ENCODE measurements around the gene DIAPH2. TPM values are rescaled to one million over a fixed set of nuclear protein-coding genes. Genes with fewer than 3 reads are reported as not detected.

Gene DIAPH2
- total and polyA plus RNA-seq, 2 experiments from 2014 or later, result 16.2 to 56.6 TPM

DNA sequence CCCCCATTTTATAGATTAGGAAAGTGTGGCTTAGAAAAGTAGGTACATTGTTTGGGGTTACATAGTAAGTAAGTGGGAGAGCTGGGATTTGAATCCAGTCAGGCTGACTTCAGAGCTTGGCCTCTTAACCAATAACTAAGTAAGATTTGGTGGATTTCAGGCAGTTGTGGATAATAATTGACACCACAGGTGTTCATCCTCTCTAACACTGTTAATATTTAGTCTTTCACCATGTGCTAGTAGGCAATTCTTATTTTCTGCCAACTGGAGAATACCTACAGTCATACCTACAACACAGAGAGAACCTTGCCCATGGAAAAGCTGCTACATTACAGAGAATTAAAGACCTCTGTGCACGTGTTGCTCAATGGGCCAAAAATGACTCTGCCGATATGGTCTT lies 89.5 kb downstream of the DIAPH2 start (continued):
- TF ChIP-seq, protein P1, sequence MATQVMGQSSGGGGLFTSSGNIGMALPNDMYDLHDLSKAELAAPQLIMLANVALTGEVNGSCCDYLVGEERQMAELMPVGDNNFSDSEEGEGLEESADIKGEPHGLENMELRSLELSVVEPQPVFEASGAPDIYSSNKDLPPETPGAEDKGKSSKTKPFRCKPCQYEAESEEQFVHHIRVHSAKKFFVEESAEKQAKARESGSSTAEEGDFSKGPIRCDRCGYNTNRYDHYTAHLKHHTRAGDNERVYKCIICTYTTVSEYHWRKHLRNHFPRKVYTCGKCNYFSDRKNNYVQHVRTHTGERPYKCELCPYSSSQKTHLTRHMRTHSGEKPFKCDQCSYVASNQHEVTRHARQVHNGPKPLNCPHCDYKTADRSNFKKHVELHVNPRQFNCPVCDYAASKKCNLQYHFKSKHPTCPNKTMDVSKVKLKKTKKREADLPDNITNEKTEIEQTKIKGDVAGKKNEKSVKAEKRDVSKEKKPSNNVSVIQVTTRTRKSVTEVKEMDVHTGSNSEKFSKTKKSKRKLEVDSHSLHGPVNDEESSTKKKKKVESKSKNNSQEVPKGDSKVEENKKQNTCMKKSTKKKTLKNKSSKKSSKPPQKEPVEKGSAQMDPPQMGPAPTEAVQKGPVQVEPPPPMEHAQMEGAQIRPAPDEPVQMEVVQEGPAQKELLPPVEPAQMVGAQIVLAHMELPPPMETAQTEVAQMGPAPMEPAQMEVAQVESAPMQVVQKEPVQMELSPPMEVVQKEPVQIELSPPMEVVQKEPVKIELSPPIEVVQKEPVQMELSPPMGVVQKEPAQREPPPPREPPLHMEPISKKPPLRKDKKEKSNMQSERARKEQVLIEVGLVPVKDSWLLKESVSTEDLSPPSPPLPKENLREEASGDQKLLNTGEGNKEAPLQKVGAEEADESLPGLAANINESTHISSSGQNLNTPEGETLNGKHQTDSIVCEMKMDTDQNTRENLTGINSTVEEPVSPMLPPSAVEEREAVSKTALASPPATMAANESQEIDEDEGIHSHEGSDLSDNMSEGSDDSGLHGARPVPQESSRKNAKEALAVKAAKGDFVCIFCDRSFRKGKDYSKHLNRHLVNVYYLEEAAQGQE (IDR thresholded peaks at IDR 0.05; ENCODE audit: unreplicated experiment), result no peak

DNA sequence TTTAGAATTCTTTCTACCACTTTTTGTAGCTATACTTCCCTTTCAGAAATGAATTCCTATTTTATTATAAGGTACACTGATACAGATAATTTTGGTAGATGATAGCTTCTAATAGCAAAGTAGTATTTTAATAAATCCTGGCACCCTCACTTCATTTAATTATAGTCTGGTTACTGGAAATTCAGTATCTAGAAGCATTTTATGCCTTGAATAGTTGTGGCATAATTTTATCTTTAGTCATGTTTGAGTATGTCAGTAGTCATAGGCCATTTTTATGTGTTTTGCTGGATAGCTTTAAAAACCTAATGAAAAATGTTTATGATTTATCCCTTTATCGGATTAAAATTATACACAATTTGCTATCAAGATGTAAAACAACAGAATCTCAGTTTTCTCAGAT lies 92.3 kb downstream of the DIAPH2 start:
- ATAC-seq, result no peak
- Mint-ChIP-seq H3K27me3 (ENCODE audit: insufficient read depth, low read depth, poor library complexity) (no peaks in the 10 kb centered on the region), H3K4me1 (no peaks in the 10 kb centered on the region), H3K4me3 (no peak overlapping the region), H3K9me3 (no peaks in the 10 kb centered on the region), H3K36me3 (ENCODE audit: low read depth) (no peaks in the 10 kb centered on the region), H3K27ac (no peak overlapping the region)
- Histone ChIP-seq H2AFZ (no peak overlapping the region), H3K9me2 (ENCODE audit: insufficient read depth) (no peaks in the 10 kb centered on the region), H4K20me1 (replicated peaks; ENCODE audit: insufficient read depth) (no peaks in the 10 kb centered on the region), H3K4me3 (no peak overlapping the region), H3K27me3 (ENCODE audit: insufficient read depth) (no peaks in the 10 kb centered on the region), H3K27ac (ENCODE audit: low read depth) (no peak overlapping the region), H3K79me2 (replicated peaks; ENCODE audit: insufficient read depth) (no peaks in the 10 kb centered on the region), H3K36me3 (ENCODE audit: insufficient read depth) (no peaks in the 10 kb centered on the region), H3F3A (replicated peaks; ENCODE audit: low read depth) (no peaks in the 10 kb centered on the region), H3K4me1 (ENCODE audit: insufficient read depth) (no peaks in the 10 kb centered on the region), H3K4me2 (no peak overlapping the region)
- TF ChIP-seq, protein P1 (IDR thresholded peaks at IDR 0.05; ENCODE audit: unreplicated experiment), result no peak
- DNase-seq (ENCODE audit: low spot score), result no peak

DNA sequence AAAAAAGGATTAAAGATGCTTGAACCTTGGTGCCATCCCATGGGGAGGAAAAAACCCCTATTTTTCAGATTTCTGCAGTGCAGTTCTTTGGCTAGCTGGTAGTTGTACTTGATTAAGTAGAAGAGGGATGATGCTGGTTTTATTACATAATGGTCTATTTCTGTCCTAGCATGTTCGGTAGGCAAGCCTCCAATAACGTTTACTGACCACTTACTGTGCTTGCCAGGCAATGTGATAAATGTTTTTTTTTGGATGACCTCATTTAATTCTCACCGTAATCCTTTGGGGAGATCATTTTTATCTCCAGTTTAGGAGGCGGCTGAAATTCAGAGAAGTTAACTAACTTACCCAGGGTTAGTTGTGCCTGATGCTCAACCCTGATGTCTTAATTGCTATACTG lies 106.9 kb downstream of the DIAPH2 start:
- Histone ChIP-seq H3K4me3 (no peak overlapping the region), H3K27ac (ENCODE audit: low read depth) (no peak overlapping the region), H3K27me3 (ENCODE audit: insufficient read depth) (no peaks in the 10 kb centered on the region), H4K20me1 (replicated peaks; ENCODE audit: insufficient read depth) (no peaks in the 10 kb centered on the region), H3K4me2 (no peak overlapping the region), H3K9me2 (ENCODE audit: insufficient read depth) (no peaks in the 10 kb centered on the region), H3K4me1 (ENCODE audit: insufficient read depth) (no peaks in the 10 kb centered on the region), H3K36me3 (ENCODE audit: insufficient read depth) (no peaks in the 10 kb centered on the region), H3F3A (replicated peaks; ENCODE audit: low read depth) (no peaks in the 10 kb centered on the region), H3K79me2 (replicated peaks; ENCODE audit: insufficient read depth) (no peaks in the 10 kb centered on the region), H2AFZ (no peak overlapping the region)
- Mint-ChIP-seq H3K9me3 (no peaks in the 10 kb centered on the region), H3K27ac (no peak overlapping the region), H3K4me1 (no peaks in the 10 kb centered on the region), H3K27me3 (ENCODE audit: insufficient read depth, low read depth, poor library complexity) (no peaks in the 10 kb centered on the region), H3K4me3 (no peak overlapping the region), H3K36me3 (ENCODE audit: low read depth) (no peaks in the 10 kb centered on the region)
- DNase-seq (ENCODE audit: low spot score) (no peak), ATAC-seq (no peak)
- TF ChIP-seq POLR2AphosphoS5 (IDR thresholded peaks at IDR 0.05; ENCODE audit: low read depth) (no peak), JUNB (IDR thresholded peaks at IDR 0.05; ENCODE audit: unreplicated experiment) (no peak), EZH2phosphoT487 (IDR thresholded peaks at IDR 0.05; ENCODE audit: unreplicated experiment) (no peak)
- TF ChIP-seq, protein P1 (IDR thresholded peaks at IDR 0.05; ENCODE audit: unreplicated experiment), result no peak
- TF ChIP-seq, protein P2, sequence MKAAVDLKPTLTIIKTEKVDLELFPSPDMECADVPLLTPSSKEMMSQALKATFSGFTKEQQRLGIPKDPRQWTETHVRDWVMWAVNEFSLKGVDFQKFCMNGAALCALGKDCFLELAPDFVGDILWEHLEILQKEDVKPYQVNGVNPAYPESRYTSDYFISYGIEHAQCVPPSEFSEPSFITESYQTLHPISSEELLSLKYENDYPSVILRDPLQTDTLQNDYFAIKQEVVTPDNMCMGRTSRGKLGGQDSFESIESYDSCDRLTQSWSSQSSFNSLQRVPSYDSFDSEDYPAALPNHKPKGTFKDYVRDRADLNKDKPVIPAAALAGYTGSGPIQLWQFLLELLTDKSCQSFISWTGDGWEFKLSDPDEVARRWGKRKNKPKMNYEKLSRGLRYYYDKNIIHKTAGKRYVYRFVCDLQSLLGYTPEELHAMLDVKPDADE (IDR thresholded peaks at IDR 0.05), result no peak

All from GM23338 (cell line).